CD4-positive, alpha-beta T cell (primary cell): ENCODE measurements around the gene ROR1. TPM values are rescaled to one million over a fixed set of nuclear protein-coding genes. Genes with fewer than 3 reads are reported as not detected.

ENCODE experiments used
- ATAC-seq: fragments of 200-7000 bp; cut with Tn5 transposase; one replicate; pipeline ENCODE4 v1.10.0; 2022; ENCODE audit warnings: mild to moderate bottlenecking; ENCODE audit not compliant: poor library complexity
- CTCF ChIA-PET: fragments of 350-600 bp; sonication (Branson Sonifier 250); formaldehyde crosslinking; loops from one replicate; lab custom pipeline; 2021; ENCODE audit warnings: antibody characterized with exemption, inconsistent platforms; lab: Charles Lee
- POLR2A ChIA-PET: fragments of 350-600 bp; sonication (Branson Sonifier 250); formaldehyde crosslinking; loops from one replicate; lab custom pipeline; 2021; ENCODE audit warnings: antibody characterized with exemption, inconsistent platforms; lab: Charles Lee
- DNase-seq, 14 experiments: peaks; one replicate each; pipeline ENCODE4 v3.0.0-alpha.2; 2013 to 2020; ENCODE audit warnings: mixed read lengths in 2 of 14
- H3K27ac ChIP-seq, 2 donors: one replicate each; pipeline versions ENCODE4 v1.5.1 to v1.7.0; 2013; ENCODE audit warnings: low read length in 2 of 2, low read depth in 1 of 2, mild to moderate bottlenecking in 1 of 2
- H3K27me3 ChIP-seq, 2 experiments: 1 replicate in 1 of 2; 2 replicates in 1 of 2; pipeline versions ENCODE4 v1.6.1 to v1.7.0; 2013; ENCODE audit warnings: low read length in 2 of 2, control low read depth in 1 of 2, mild to moderate bottlenecking in 1 of 2, moderate library complexity in 1 of 2; ENCODE audit not compliant: insufficient read depth in 2 of 2, control insufficient read depth in 1 of 2
- H3K36me3 ChIP-seq: one replicate; pipeline ENCODE4 v1.6.1; 2013; ENCODE audit warnings: low read length, control low read depth; ENCODE audit not compliant: insufficient read depth
- H3K4me1 ChIP-seq: one replicate; pipeline ENCODE4 v1.6.1; 2013; ENCODE audit warnings: low read length, control low read depth; ENCODE audit not compliant: insufficient read depth
- H3K4me3 ChIP-seq: one replicate; pipeline ENCODE4 v1.5.1; 2013; ENCODE audit warnings: mild to moderate bottlenecking, low read length, moderate library complexity
- H3K9me3 ChIP-seq, 2 experiments: 1 replicate in 1 of 2; 2 replicates in 1 of 2; pipeline versions ENCODE4 v1.6.1 to v1.7.0; 2013; ENCODE audit warnings: low read length in 2 of 2, mild to moderate bottlenecking in 2 of 2, control low read depth in 1 of 2, moderate library complexity in 1 of 2; ENCODE audit not compliant: control insufficient read depth in 1 of 2, insufficient read depth in 1 of 2
- H3K27ac Mint-ChIP-seq: one replicate; pipeline ENCODE4 v1.8.0; 2020; ENCODE audit warnings: mixed read lengths
- H3K27me3 Mint-ChIP-seq: one replicate; pipeline ENCODE4 v1.8.0; 2021; ENCODE audit warnings: mixed read lengths
- H3K36me3 Mint-ChIP-seq: one replicate; pipeline ENCODE4 v1.8.0; 2021; ENCODE audit warnings: low read depth, mixed read lengths
- H3K4me1 Mint-ChIP-seq: one replicate; pipeline ENCODE4 v1.8.0; 2021; ENCODE audit warnings: low read depth, mixed read lengths
- H3K4me3 Mint-ChIP-seq: one replicate; pipeline ENCODE4 v1.8.0; 2020; ENCODE audit warnings: mild to moderate bottlenecking, mixed read lengths
- H3K9me3 Mint-ChIP-seq: one replicate; pipeline ENCODE4 v1.8.0; 2020; ENCODE audit warnings: mixed read lengths
- intact Hi-C, 2 experiments: fragments of 100-400 bp; cut with DNase I in 1 of 2; cut with micrococcal nuclease in 1 of 2; formaldehyde crosslinking; loops; one replicate each; pipeline versions ENCODE4 v1.15.1 to v1.9.0; 2023 to 2025; cut with DNase I, micrococcal nuclease
- total RNA-seq, 174 experiments: library from RNA in 2 of 174; stranded (reverse) in 2 of 174; gene quantifications; one replicate each; pipeline ENCODE4 v1.2.3 and lab custom pipeline; 2021 to 2026
- TF ChIP-seq, protein P1 (sequence below): fragments of 200-600 bp; IDR thresholded peaks from one replicate; pipeline ENCODE4 v1.8.0; 2022; ENCODE audit warnings: antibody characterized with exemption, mild to moderate bottlenecking

ROR1 gene
- total RNA-seq, 2 experiments from 2014 or later, result not detected

- H3K27me3 ChIP-seq, result no peaks in the 10 kb centered on the region
- intact Hi-C loops, result no loop called here
- H3K4me3 ChIP-seq, result no peak overlapping the region
- ATAC-seq (no peak), DNase-seq (no peak)
- ChIA-PET POLR2A (no interaction called here), CTCF (interaction anchor here (1.2 kb wide), 1 partner anchor 28 kb away, joined by 3 read pairs; no protein-coding TSS in a partner anchor)
- Mint-ChIP-seq H3K9me3 (no peaks in the 10 kb centered on the region), H3K36me3 (no peaks in the 10 kb centered on the region), H3K4me3 (no peak overlapping the region), H3K27ac (no peak overlapping the region), H3K4me1 (no peaks in the 10 kb centered on the region), H3K27me3 (no peaks in the 10 kb centered on the region)
- H3K9me3 ChIP-seq, result peaks cover 0 to 3% of the 10 kb centered on the region in 2 experiments
- H3K36me3 ChIP-seq, result no peaks in the 10 kb centered on the region
- no peaks in the 10 kb centered on the region for H3K4me1 ChIP-seq
- no peak overlapping the region for H3K27ac ChIP-seq
- TF ChIP-seq, protein P1, sequence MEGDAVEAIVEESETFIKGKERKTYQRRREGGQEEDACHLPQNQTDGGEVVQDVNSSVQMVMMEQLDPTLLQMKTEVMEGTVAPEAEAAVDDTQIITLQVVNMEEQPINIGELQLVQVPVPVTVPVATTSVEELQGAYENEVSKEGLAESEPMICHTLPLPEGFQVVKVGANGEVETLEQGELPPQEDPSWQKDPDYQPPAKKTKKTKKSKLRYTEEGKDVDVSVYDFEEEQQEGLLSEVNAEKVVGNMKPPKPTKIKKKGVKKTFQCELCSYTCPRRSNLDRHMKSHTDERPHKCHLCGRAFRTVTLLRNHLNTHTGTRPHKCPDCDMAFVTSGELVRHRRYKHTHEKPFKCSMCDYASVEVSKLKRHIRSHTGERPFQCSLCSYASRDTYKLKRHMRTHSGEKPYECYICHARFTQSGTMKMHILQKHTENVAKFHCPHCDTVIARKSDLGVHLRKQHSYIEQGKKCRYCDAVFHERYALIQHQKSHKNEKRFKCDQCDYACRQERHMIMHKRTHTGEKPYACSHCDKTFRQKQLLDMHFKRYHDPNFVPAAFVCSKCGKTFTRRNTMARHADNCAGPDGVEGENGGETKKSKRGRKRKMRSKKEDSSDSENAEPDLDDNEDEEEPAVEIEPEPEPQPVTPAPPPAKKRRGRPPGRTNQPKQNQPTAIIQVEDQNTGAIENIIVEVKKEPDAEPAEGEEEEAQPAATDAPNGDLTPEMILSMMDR, result no peak
These were observed 259.9 kb downstream of the ROR1 start for GRCh38 chr1:64033667-64034220.

- ATAC-seq (no peak), DNase-seq (no peak)
- Mint-ChIP-seq H3K9me3 (no peaks in the 10 kb centered on the region), H3K36me3 (no peaks in the 10 kb centered on the region), H3K27me3 (peaks cover 5% of the 10 kb centered on the region), H3K27ac (no peak overlapping the region), H3K4me3 (no peak overlapping the region), H3K4me1 (no peaks in the 10 kb centered on the region)
- TF ChIP-seq, protein P1, result no peak
- Histone ChIP-seq H3K4me3 (no peak overlapping the region), H3K27me3 (no peaks in the 10 kb centered on the region), H3K9me3 (no peaks in the 10 kb centered on the region), H3K36me3 (no peaks in the 10 kb centered on the region), H3K27ac (no peak overlapping the region), H3K4me1 (no peaks in the 10 kb centered on the region)
- ChIA-PET POLR2A (no interaction called here), CTCF (interaction anchor here (1.3 kb wide), 1 partner anchor 101 kb away, joined by 3 read pairs; no protein-coding TSS in a partner anchor)
- intact Hi-C loops, result no loop called here
These were observed 262.7 kb downstream of the ROR1 start for GRCh38 chr1:64036549-64036948.

DNA sequence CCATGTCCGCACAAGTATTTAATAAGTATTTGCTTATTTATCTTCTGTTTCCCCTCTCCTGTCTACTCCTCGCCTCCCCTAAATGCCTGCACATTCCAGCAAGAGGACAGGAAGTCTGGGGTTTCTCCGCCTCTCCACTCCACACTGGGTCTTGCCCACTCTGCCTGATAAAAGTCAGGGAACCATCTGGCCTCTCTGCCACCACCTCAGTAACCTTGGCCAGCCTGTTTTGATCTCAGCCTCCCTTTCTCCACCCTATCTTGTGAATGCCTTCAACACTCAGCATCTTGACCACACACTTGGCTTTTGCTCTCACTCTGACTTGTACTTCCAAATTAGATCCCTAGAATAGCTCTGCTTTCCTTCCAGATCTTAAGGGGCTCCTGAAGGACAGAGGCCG, 264.3 kb downstream of the ROR1 start:
- intact Hi-C loops, result no loop called here
- H3K4me1 Mint-ChIP-seq, result no peaks in the 10 kb centered on the region
- ATAC-seq (no peak), DNase-seq (no peak)
- no peak overlapping the region for H3K27ac Mint-ChIP-seq
- no peak overlapping the region for H3K4me3 Mint-ChIP-seq
- Histone ChIP-seq H3K27ac (no peak overlapping the region), H3K9me3 (no peaks in the 10 kb centered on the region), H3K27me3 (no peaks in the 10 kb centered on the region), H3K36me3 (no peaks in the 10 kb centered on the region), H3K4me3 (no peak overlapping the region), H3K4me1 (no peaks in the 10 kb centered on the region)
- ChIA-PET CTCF (no interaction called here), POLR2A (no interaction called here)
- no peaks in the 10 kb centered on the region for H3K9me3 Mint-ChIP-seq
- TF ChIP-seq, protein P1, result no peak
- H3K27me3 Mint-ChIP-seq, result peaks cover 5% of the 10 kb centered on the region
- H3K36me3 Mint-ChIP-seq, result no peaks in the 10 kb centered on the region
